CD14-positive monocyte (primary cell): ENCODE data around the gene RAE1. TPM values are rescaled to one million over a fixed set of nuclear protein-coding genes. Genes with fewer than 3 reads are reported as not detected.

ENCODE experiments used
- DNase-seq, 3 donors: peaks; one replicate each; pipeline ENCODE4 v3.0.0-alpha.2; 2011 to 2022
- H2AFZ ChIP-seq: 2 replicates; pipeline ENCODE4 v1.6.0; 2012; ENCODE audit warnings: mild to moderate bottlenecking, low read depth, low read length, inconsistent platforms; ENCODE audit not compliant: insufficient read depth, poor library complexity, severe bottlenecking
- H3K27ac ChIP-seq, 2 donors: 1 replicate in 1 of 2; 2 replicates in 1 of 2; pipeline ENCODE4 v1.5.1; 2012 to 2013; ENCODE audit warnings: low read length in 2 of 2, control low read depth in 1 of 2, inconsistent platforms in 1 of 2, low read depth in 1 of 2, mild to moderate bottlenecking in 1 of 2
- H3K27me3 ChIP-seq, 2 donors: one replicate each; pipeline versions ENCODE4 v1.6.0 to v1.6.1; 2011 to 2013; ENCODE audit warnings: low read length in 2 of 2; ENCODE audit not compliant: control insufficient read depth in 2 of 2, insufficient read depth in 2 of 2
- H3K36me3 ChIP-seq, 2 donors: replicated peaks in 1 of 2; 1 replicate in 1 of 2; 2 replicates in 1 of 2; pipeline versions ENCODE4 v1.5.1 to v1.6.1; 2012 to 2013; ENCODE audit warnings: low read length in 2 of 2, control low read depth in 1 of 2, inconsistent platforms in 1 of 2, mild to moderate bottlenecking in 1 of 2; ENCODE audit not compliant: insufficient read depth in 2 of 2, control insufficient read depth in 1 of 2
- H3K4me1 ChIP-seq, 2 donors: 1 replicate in 1 of 2; 2 replicates in 1 of 2; pipeline versions ENCODE4 v1.5.1 to v1.6.1; 2012 to 2013; ENCODE audit warnings: low read length in 2 of 2, control low read depth in 1 of 2, inconsistent platforms in 1 of 2, mild to moderate bottlenecking in 1 of 2, moderate library complexity in 1 of 2; ENCODE audit not compliant: insufficient read depth in 2 of 2, control insufficient read depth in 1 of 2
- H3K4me2 ChIP-seq: replicated peaks from 2 replicates; pipeline ENCODE3; 2012; ENCODE audit warnings: low read length, moderate library complexity, mild to moderate bottlenecking; ENCODE audit not compliant: poor library complexity, severe bottlenecking; ENCODE audit errors: extremely low read depth
- H3K4me3 ChIP-seq, 3 experiments: fragments of 200-600 bp in 1 of 3; sonication (generic) in 1 of 3; replicated peaks in 1 of 3; 1 replicate in 2 of 3; 2 replicates in 1 of 3; pipeline ENCODE4 v1.5.1; 2011 to 2013; ENCODE audit warnings: low read length in 3 of 3, mild to moderate bottlenecking in 3 of 3, control low read depth in 2 of 3, low read depth in 2 of 3, inconsistent platforms in 1 of 3, moderate library complexity in 1 of 3
- H3K79me2 ChIP-seq: 2 replicates; pipeline ENCODE4 v1.6.0; 2012; ENCODE audit warnings: mild to moderate bottlenecking, control low read depth, inconsistent platforms, low read length, moderate library complexity; ENCODE audit not compliant: insufficient read depth
- H3K9ac ChIP-seq: 2 replicates; pipeline ENCODE4 v1.6.0; 2017; ENCODE audit warnings: low read length, mild to moderate bottlenecking; ENCODE audit not compliant: insufficient read depth, poor library complexity, severe bottlenecking
- H3K9me3 ChIP-seq, 2 donors: replicated peaks in 1 of 2; 1 replicate in 1 of 2; 2 replicates in 1 of 2; pipeline versions ENCODE4 v1.5.1 to v1.6.1; 2012 to 2013; ENCODE audit warnings: low read length in 2 of 2, control low read depth in 1 of 2; ENCODE audit not compliant: control insufficient read depth in 1 of 2, insufficient read depth in 1 of 2
- H4K20me1 ChIP-seq: 2 replicates; pipeline ENCODE4 v1.6.0; 2012; ENCODE audit warnings: mild to moderate bottlenecking, low read length, control low read depth, moderate library complexity; ENCODE audit not compliant: insufficient read depth
- H3K27ac Mint-ChIP-seq, 7 donors: one replicate each; pipeline ENCODE4 v1.8.0; 2020; ENCODE audit warnings: mild to moderate bottlenecking in 7 of 7, mixed read lengths in 7 of 7, moderate library complexity in 6 of 7, inconsistent platforms in 2 of 7
- H3K27me3 Mint-ChIP-seq, 3 donors: one replicate each; pipeline ENCODE4 v1.8.0; 2021 to 2022; ENCODE audit warnings: low read depth in 3 of 3, mild to moderate bottlenecking in 3 of 3, mixed read lengths in 3 of 3, moderate library complexity in 3 of 3, inconsistent platforms in 1 of 3
- H3K36me3 Mint-ChIP-seq, 2 donors: one replicate each; pipeline ENCODE4 v1.8.0; 2020; ENCODE audit warnings: mixed read lengths in 2 of 2, inconsistent platforms in 1 of 2, mild to moderate bottlenecking in 1 of 2
- H3K4me1 Mint-ChIP-seq: one replicate; pipeline ENCODE4 v1.8.0; 2020; ENCODE audit warnings: mild to moderate bottlenecking, mixed read lengths
- H3K4me3 Mint-ChIP-seq, 2 donors: one replicate each; pipeline ENCODE4 v1.8.0; 2020; ENCODE audit warnings: mild to moderate bottlenecking in 2 of 2, mixed read lengths in 2 of 2, moderate library complexity in 1 of 2
- H3K9me3 Mint-ChIP-seq, 7 donors: one replicate each; pipeline ENCODE4 v1.8.0; 2020 to 2022; ENCODE audit warnings: mixed read lengths in 7 of 7, mild to moderate bottlenecking in 6 of 7, moderate library complexity in 6 of 7, inconsistent platforms in 2 of 7
- WGBS: methylation state at CpG from one replicate; pipeline ENCODE4 v1.1.5; 2013; ENCODE audit warnings: missing lambda C conversion rate; ENCODE audit not compliant: insufficient coverage; 5-methylcytosine and 5-hydroxymethylcytosine counted together
- intact Hi-C, 2 donors: fragments of 100-400 bp; cut with micrococcal nuclease; formaldehyde crosslinking; loops; one replicate each; pipeline versions ENCODE4 v1.15.0 to v1.15.1; 2023
- polyA plus RNA-seq, 3 donors: library from polyadenylated mRNA; depleted of rRNA in 1 of 3; unstranded in 2 of 3; stranded (reverse) in 1 of 3; fragments of 300-500 nt in 2 of 3; fragments of >200 nt in 1 of 3; fragmentation: Illumina TruSeq in 2 of 3; gene quantifications; 1 replicate in 2 of 3; 2 replicates in 1 of 3; pipeline ENCODE4 v1.2.3, GENCODE V29; 2012 to 2021
- TF ChIP-seq, protein P1 (sequence below): fragments of 200-600 bp; IDR thresholded peaks from one replicate; pipeline ENCODE4 v1.8.0; 2022; ENCODE audit warnings: antibody characterized with exemption, mild to moderate bottlenecking

RAE1 gene
- polyA plus RNA-seq, 3 donors: 15.8 to 27.5 (median 21.7) TPM

GRCh38 chr20:57411406-57412283, 60.6 kb downstream of the RAE1 start:
- Mint-ChIP-seq H3K27me3 (peaks cover 1 to 3% (median 3%) of the 10 kb centered on the region in 3 donors), H3K4me3 (no peak overlapping the region), H3K4me1 (peaks cover 27% of the 10 kb centered on the region), H3K27ac (no peak overlapping the region), H3K9me3 (peaks cover 0 to 2% (median 0%) of the 10 kb centered on the region in 7 donors), H3K36me3 (peaks cover 33 to 38% of the 10 kb centered on the region in 2 donors)
- peaks cover 14 to 18% of the 10 kb centered on the region in 2 donors for H3K4me1 ChIP-seq
- H3K4me3 ChIP-seq: no peak overlapping the region
- H4K20me1 ChIP-seq: peaks cover 30% of the 10 kb centered on the region
- H3K9me3 ChIP-seq: no peaks in the 10 kb centered on the region
- TF ChIP-seq, protein P1, sequence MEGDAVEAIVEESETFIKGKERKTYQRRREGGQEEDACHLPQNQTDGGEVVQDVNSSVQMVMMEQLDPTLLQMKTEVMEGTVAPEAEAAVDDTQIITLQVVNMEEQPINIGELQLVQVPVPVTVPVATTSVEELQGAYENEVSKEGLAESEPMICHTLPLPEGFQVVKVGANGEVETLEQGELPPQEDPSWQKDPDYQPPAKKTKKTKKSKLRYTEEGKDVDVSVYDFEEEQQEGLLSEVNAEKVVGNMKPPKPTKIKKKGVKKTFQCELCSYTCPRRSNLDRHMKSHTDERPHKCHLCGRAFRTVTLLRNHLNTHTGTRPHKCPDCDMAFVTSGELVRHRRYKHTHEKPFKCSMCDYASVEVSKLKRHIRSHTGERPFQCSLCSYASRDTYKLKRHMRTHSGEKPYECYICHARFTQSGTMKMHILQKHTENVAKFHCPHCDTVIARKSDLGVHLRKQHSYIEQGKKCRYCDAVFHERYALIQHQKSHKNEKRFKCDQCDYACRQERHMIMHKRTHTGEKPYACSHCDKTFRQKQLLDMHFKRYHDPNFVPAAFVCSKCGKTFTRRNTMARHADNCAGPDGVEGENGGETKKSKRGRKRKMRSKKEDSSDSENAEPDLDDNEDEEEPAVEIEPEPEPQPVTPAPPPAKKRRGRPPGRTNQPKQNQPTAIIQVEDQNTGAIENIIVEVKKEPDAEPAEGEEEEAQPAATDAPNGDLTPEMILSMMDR: no peak
- no peak overlapping the region for H2AFZ ChIP-seq
- DNase-seq: no peak
- H3K79me2 ChIP-seq: no peaks in the 10 kb centered on the region
- peaks cover 29 to 36% of the 10 kb centered on the region in 2 donors for H3K36me3 ChIP-seq
- 94% methylated on average over 30 of the region's 31 CpGs for WGBS
- H3K27me3 ChIP-seq: no peaks in the 10 kb centered on the region
- H3K9ac ChIP-seq: no peak overlapping the region
- no peak overlapping the region for H3K4me2 ChIP-seq
- intact Hi-C loops: no loop called here
- no peak overlapping the region for H3K27ac ChIP-seq

GRCh38 chr20:57412347-57413029, 61.4 kb downstream of the RAE1 start:
- H3K27ac ChIP-seq: no peak overlapping the region
- DNase-seq: no peak

More at GRCh38 chr20:57412347-57413029, 61.4 kb downstream of the RAE1 start:
- Histone ChIP-seq H3K36me3 (peaks cover 22 to 28% of the 10 kb centered on the region in 2 donors), H3K4me1 (peaks cover 21 to 27% of the 10 kb centered on the region in 2 donors), H3K4me3 (no peak overlapping the region), H3K9me3 (no peaks in the 10 kb centered on the region), H3K79me2 (no peaks in the 10 kb centered on the region), H4K20me1 (peaks cover 26% of the 10 kb centered on the region), H2AFZ (no peak overlapping the region), H3K27me3 (no peaks in the 10 kb centered on the region), H3K9ac (no peak overlapping the region), H3K4me2 (no peak overlapping the region)
- Mint-ChIP-seq H3K4me1 (peaks cover 35% of the 10 kb centered on the region), H3K27me3 (peaks cover 0 to 2% (median 1%) of the 10 kb centered on the region in 3 donors), H3K27ac (peak overlapping the region in 1 of 7 donors; percentile 58), H3K4me3 (no peak overlapping the region), H3K9me3 (peaks cover 0 to 3% (median 0%) of the 10 kb centered on the region in 7 donors), H3K36me3 (peaks cover 24 to 30% of the 10 kb centered on the region in 2 donors)
- intact Hi-C loops: no loop called here
- WGBS: 90% methylated on average over 7 of the region's 8 CpGs
- TF ChIP-seq, protein P1: no peak
